AG04450 (cell line): ENCODE measurements around the gene JMJD1C. TPM values are rescaled to one million over a fixed set of nuclear protein-coding genes. Genes with fewer than 3 reads are reported as not detected.

ENCODE experiments used
- CTCF ChIA-PET: fragments of 300-600, 350-600 bp; formaldehyde crosslinking; extraction: SDS; loops from one replicate; lab custom pipeline; 2022; ENCODE audit warnings: antibody characterized with exemption, inconsistent platforms; lab: Charles Lee
- POLR2A ChIA-PET: fragments of 350-600 bp; formaldehyde crosslinking; extraction: SDS; loops from one replicate; lab custom pipeline; 2021; ENCODE audit warnings: antibody characterized with exemption, inconsistent platforms; lab: Yijun Ruan, JAX
- DNase-seq: peaks from one replicate; pipeline ENCODE4 v3.0.0-alpha.2; 2011; ENCODE audit warnings: low read depth, low spot score
- H3K27ac ChIP-seq: one replicate; pipeline ENCODE4 v1.5.1; 2012; ENCODE audit warnings: low read depth, low read length, control low read depth
- H3K27me3 ChIP-seq: one replicate; pipeline ENCODE4 v1.6.0; 2012; ENCODE audit warnings: low read length; ENCODE audit not compliant: control insufficient read depth, insufficient read depth
- H3K4me3 ChIP-seq: 2 replicates; pipeline ENCODE4 v1.5.1; 2011; ENCODE audit warnings: mild to moderate bottlenecking, low read depth, low read length, control low read depth
- H3K9me3 ChIP-seq: 2 replicates; pipeline ENCODE4 v1.5.1; 2012; ENCODE audit warnings: low read length; ENCODE audit not compliant: control insufficient read depth, insufficient read depth
- polyA plus RNA-seq: library from polyadenylated mRNA; depleted of rRNA; stranded (reverse); fragments of >200 nt; gene quantifications from 2 replicates; pipeline ENCODE4 v1.2.3, GENCODE V29; 2011
- TF ChIP-seq, protein P1 (sequence below): IDR thresholded peaks from 2 replicates; pipeline ENCODE4 v1.5.1; 2011; ENCODE audit warnings: low read depth, low read length, control low read depth, inconsistent platforms

Gene JMJD1C
- polyA plus RNA-seq, 1 experiment: 45.0 TPM

GRCh38 chr10:63175534-63175933, 290.2 kb downstream of the JMJD1C start:
- Histone ChIP-seq H3K27ac (no peak overlapping the region), H3K27me3 (no peaks in the 10 kb centered on the region), H3K9me3 (no peaks in the 10 kb centered on the region), H3K4me3 (no peak overlapping the region)
- POLR2A ChIA-PET: no interaction called here
- TF ChIP-seq, protein P1, sequence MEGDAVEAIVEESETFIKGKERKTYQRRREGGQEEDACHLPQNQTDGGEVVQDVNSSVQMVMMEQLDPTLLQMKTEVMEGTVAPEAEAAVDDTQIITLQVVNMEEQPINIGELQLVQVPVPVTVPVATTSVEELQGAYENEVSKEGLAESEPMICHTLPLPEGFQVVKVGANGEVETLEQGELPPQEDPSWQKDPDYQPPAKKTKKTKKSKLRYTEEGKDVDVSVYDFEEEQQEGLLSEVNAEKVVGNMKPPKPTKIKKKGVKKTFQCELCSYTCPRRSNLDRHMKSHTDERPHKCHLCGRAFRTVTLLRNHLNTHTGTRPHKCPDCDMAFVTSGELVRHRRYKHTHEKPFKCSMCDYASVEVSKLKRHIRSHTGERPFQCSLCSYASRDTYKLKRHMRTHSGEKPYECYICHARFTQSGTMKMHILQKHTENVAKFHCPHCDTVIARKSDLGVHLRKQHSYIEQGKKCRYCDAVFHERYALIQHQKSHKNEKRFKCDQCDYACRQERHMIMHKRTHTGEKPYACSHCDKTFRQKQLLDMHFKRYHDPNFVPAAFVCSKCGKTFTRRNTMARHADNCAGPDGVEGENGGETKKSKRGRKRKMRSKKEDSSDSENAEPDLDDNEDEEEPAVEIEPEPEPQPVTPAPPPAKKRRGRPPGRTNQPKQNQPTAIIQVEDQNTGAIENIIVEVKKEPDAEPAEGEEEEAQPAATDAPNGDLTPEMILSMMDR: no peak
- CTCF ChIA-PET: interaction anchor here (1.0 to 2.0 kb wide), 3 partner anchors 9 to 545 kb away, joined by 4 to 6 read pairs (median 5); no protein-coding TSS in a partner anchor
- no peak for DNase-seq

GRCh38 chr10:63173468-63174232, 292.1 kb downstream of the JMJD1C start:
- no peak for DNase-seq
- H3K9me3 ChIP-seq: no peaks in the 10 kb centered on the region
- no peak overlapping the region for H3K4me3 ChIP-seq
- TF ChIP-seq, protein P1: no peak
- ChIA-PET POLR2A (interaction anchor here (0.6 kb wide), 1 partner anchor 52 kb away, joined by 4 read pairs; no protein-coding TSS in a partner anchor), CTCF (interaction anchor here (0.7 to 2.0 kb wide), 5 partner anchors 12 to 455 kb away, joined by 3 to 6 read pairs (median 3); no protein-coding TSS in a partner anchor)
- no peaks in the 10 kb centered on the region for H3K27me3 ChIP-seq
- no peak overlapping the region for H3K27ac ChIP-seq

- ChIA-PET POLR2A (no interaction called here), CTCF (interaction anchor here (1.1 to 10.6 kb wide), 3 partner anchors 14 to 459 kb away, joined by 3 to 171 read pairs (median 5); no protein-coding TSS in a partner anchor)
- DNase-seq: no peak
Measured at GRCh38 chr10:63171926-63172325, 293.9 kb downstream of the JMJD1C start.

DNA sequence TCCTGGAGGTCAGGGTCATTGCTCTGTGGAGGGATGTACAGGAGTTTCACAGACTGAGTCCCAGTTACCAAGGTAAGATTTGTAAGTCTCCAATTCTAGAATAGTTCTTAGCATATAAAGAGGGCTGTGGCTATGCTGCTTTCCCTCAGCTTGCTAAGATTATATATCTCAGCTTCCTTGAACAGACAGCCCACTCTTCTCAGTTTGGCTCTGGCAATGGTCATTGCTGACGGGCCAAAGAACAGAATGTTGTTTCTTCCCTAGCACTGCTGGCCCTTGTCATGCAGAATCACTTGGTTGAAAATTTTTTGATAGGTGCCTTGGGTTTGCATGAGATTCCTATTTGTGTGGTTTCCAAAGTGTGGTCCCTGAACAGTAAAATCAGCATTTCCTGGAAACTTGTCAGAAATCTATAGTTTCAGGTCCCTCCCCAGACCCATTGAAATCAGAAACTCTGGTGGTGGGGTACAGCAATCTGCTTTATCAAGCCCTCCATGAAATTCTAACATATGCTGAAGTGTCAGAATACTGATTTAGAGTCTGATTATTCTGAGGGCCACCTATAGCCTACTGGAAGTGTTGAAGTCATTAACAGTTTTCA, 294.4 kb downstream of the JMJD1C start:
- TF ChIP-seq, protein P1: no peak
- Histone ChIP-seq H3K27ac (no peak overlapping the region), H3K4me3 (no peak overlapping the region), H3K9me3 (no peaks in the 10 kb centered on the region), H3K27me3 (no peaks in the 10 kb centered on the region)
- POLR2A ChIA-PET: no interaction called here
- CTCF ChIA-PET: interaction anchor here (1.1 to 10.6 kb wide), 3 partner anchors 14 to 460 kb away, joined by 3 to 171 read pairs (median 5); no protein-coding TSS in a partner anchor
- no peak for DNase-seq

More at GRCh38 chr10:63171926-63172325, 293.9 kb downstream of the JMJD1C start:
- Histone ChIP-seq H3K4me3 (no peak overlapping the region), H3K9me3 (no peaks in the 10 kb centered on the region), H3K27me3 (no peaks in the 10 kb centered on the region), H3K27ac (no peak overlapping the region)
- TF ChIP-seq, protein P1: no peak
